ENCODE data around the gene SND1.

DNA sequence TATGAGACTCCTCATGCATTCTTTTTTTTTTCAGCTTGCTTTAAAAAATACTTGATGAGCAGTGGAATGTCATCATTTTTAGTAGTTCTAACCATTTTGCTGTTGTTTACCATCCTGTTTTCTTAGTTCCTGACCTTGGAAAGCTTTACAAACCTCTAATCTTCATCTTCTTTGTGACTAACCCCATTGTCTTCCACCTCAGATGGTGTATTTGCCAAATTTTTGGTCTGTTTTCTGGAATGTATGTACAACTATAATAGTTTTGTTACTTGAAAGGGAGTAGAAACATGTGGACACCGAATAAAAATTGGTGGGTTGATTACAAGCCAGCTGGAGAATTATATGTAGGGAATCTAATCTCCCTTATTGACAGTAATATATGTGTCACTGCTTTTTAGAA is 172.7 kb downstream of the SND1 start:
- no peak for TF ChIP-seq POLR2A (IDR thresholded peaks at IDR 0.05)
- no peak for TF ChIP-seq POLR2AphosphoS5 (IDR thresholded peaks at IDR 0.05; ENCODE audit: insufficient read depth in 1 of 2, low read depth in 1 of 2)

All from vagina (tissue), 2 donors.